ENCODE measurements around the gene EFHC1. TPM values are rescaled to one million over a fixed set of nuclear protein-coding genes. Genes with fewer than 3 reads are reported as not detected.

EFHC1 gene
- total and polyA plus RNA-seq, 2 experiments from 2014 or later, result 17.4 to 18.3 TPM

DNA sequence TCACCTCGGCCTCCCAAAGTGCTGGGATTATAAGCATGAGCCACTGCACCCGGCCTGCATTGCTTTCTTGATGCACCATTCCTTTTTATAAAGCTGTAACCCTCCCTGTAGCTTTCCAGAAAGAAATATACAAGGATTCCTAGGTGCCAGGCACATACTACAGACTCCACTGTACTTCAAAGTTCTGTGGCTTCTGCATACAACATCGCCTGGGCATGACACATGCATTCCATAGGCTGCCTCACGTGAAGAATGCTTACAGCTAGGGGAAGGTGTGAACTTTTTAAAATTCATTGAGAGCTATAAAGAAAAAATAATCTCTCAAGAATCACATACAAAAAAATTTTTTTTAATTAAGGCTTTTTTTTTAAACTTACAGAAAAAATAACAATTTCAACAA lies 106.5 kb downstream of the EFHC1 start:
- no peaks in the 10 kb centered on the region for H4K20me1 ChIP-seq (ENCODE audit: insufficient read depth, poor library complexity, severe bottlenecking)
- H2AFZ ChIP-seq, result no peak overlapping the region
- DNase-seq (ENCODE audit: low spot score), result no peak
- TF ChIP-seq, protein P1, sequence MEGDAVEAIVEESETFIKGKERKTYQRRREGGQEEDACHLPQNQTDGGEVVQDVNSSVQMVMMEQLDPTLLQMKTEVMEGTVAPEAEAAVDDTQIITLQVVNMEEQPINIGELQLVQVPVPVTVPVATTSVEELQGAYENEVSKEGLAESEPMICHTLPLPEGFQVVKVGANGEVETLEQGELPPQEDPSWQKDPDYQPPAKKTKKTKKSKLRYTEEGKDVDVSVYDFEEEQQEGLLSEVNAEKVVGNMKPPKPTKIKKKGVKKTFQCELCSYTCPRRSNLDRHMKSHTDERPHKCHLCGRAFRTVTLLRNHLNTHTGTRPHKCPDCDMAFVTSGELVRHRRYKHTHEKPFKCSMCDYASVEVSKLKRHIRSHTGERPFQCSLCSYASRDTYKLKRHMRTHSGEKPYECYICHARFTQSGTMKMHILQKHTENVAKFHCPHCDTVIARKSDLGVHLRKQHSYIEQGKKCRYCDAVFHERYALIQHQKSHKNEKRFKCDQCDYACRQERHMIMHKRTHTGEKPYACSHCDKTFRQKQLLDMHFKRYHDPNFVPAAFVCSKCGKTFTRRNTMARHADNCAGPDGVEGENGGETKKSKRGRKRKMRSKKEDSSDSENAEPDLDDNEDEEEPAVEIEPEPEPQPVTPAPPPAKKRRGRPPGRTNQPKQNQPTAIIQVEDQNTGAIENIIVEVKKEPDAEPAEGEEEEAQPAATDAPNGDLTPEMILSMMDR (IDR thresholded peaks at IDR 0.05; ENCODE audit: poor library complexity), result no peak
- no peak for TF ChIP-seq EZH2 (IDR thresholded peaks at IDR 0.05; ENCODE audit: borderline replicate concordance)
- no peak for TF ChIP-seq EZH2phosphoT487 (IDR thresholded peaks at IDR 0.05; ENCODE audit: low read depth, severe bottlenecking, unreplicated experiment)
- H3K4me1 ChIP-seq (ENCODE audit: insufficient read depth), result peaks cover 12% of the 10 kb centered on the region
- no peaks in the 10 kb centered on the region for H3K9me2 ChIP-seq (replicated peaks; ENCODE audit: insufficient read depth)
- H3K27ac ChIP-seq, result no peak overlapping the region
- H3K79me2 ChIP-seq, result peaks cover 48% of the 10 kb centered on the region
- H3K36me3 ChIP-seq (replicated peaks; ENCODE audit: insufficient read depth, low read depth), result no peaks in the 10 kb centered on the region
- H3K4me2 ChIP-seq, result no peak overlapping the region
- no peaks in the 10 kb centered on the region for H3K9me3 ChIP-seq (ENCODE audit: low read depth)
- WGBS (ENCODE audit: low lambda C conversion rate, missing lambda C conversion rate), result 93% methylated on average over 4 of the region's 4 CpGs
- H3K27me3 ChIP-seq, result no peaks in the 10 kb centered on the region
- H3K4me3 ChIP-seq, result no peak overlapping the region

DNA sequence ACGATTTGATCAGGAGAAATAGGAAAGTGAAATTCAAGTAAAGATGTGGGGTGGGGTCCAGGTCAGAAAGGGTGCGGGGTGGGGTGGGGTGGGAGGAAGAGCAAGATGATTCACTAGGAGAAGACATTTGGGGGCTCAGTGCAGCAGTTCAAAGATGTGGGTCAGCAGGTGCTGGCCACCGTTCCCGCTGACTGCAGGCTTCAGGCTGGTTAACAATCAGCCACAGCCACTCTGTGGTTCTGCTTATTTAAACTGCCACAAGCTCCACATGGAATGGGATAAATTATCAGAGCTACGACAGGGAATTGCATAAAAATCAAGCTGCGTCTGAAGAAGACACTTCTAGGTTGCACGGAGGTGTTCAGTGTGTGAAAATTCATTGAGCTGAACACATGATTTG lies 107.3 kb downstream of the EFHC1 start:
- H2AFZ ChIP-seq, result no peak overlapping the region
- H3K9me2 ChIP-seq (replicated peaks; ENCODE audit: insufficient read depth), result no peaks in the 10 kb centered on the region
- TF ChIP-seq, protein P1 (IDR thresholded peaks at IDR 0.05; ENCODE audit: poor library complexity), result no peak
- TF ChIP-seq EZH2 (IDR thresholded peaks at IDR 0.05; ENCODE audit: borderline replicate concordance) (no peak), EZH2phosphoT487 (IDR thresholded peaks at IDR 0.05; ENCODE audit: low read depth, severe bottlenecking, unreplicated experiment) (no peak)
- 87% methylated on average over 7 of the region's 7 CpGs for WGBS (ENCODE audit: low lambda C conversion rate, missing lambda C conversion rate)
- H3K9me3 ChIP-seq (ENCODE audit: low read depth), result no peaks in the 10 kb centered on the region
- peaks cover 4% of the 10 kb centered on the region for H3K4me1 ChIP-seq (ENCODE audit: insufficient read depth)
- no peak for DNase-seq (ENCODE audit: low spot score)
- H3K4me2 ChIP-seq, result no peak overlapping the region
- peaks cover 51% of the 10 kb centered on the region for H3K79me2 ChIP-seq
- H3K27ac ChIP-seq, result no peak overlapping the region
- H4K20me1 ChIP-seq (ENCODE audit: insufficient read depth, poor library complexity, severe bottlenecking), result no peaks in the 10 kb centered on the region
- H3K27me3 ChIP-seq, result no peaks in the 10 kb centered on the region
- no peaks in the 10 kb centered on the region for H3K36me3 ChIP-seq (replicated peaks; ENCODE audit: insufficient read depth, low read depth)
- H3K4me3 ChIP-seq, result no peak overlapping the region

DNA sequence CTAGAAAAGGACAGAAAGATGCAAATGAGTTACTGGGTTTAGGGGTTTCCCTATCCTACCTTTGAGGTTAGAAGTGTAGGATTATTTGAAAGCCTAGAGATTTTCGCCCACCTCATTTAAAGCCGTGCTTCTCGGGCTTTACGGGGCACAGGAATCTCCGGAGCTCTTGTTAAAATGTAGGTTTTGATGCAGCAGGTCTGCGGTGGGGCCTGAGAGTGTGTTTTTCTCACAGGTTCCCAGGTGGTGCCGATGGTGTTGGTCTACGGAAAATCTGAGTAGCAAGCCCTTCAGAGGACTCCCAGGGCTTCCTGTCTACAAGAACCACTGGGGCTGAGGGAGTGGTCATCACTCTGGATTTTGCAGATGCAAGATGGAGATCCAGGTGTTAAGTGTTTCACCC lies 109.2 kb downstream of the EFHC1 start:
- Histone ChIP-seq H3K4me1 (ENCODE audit: insufficient read depth) (no peaks in the 10 kb centered on the region), H4K20me1 (ENCODE audit: insufficient read depth, poor library complexity, severe bottlenecking) (no peaks in the 10 kb centered on the region), H3K4me3 (no peak overlapping the region), H3K4me2 (no peak overlapping the region), H3K79me2 (peaks cover 42% of the 10 kb centered on the region), H3K9me3 (ENCODE audit: low read depth) (no peaks in the 10 kb centered on the region), H3K36me3 (replicated peaks; ENCODE audit: insufficient read depth, low read depth) (no peaks in the 10 kb centered on the region), H3K27ac (no peak overlapping the region), H3K27me3 (no peaks in the 10 kb centered on the region), H2AFZ (no peak overlapping the region), H3K9me2 (replicated peaks; ENCODE audit: insufficient read depth) (no peaks in the 10 kb centered on the region)
- 87% methylated on average over 8 of the region's 8 CpGs for WGBS (ENCODE audit: low lambda C conversion rate, missing lambda C conversion rate)
- TF ChIP-seq, protein P1 (IDR thresholded peaks at IDR 0.05; ENCODE audit: poor library complexity), result no peak
- TF ChIP-seq EZH2 (IDR thresholded peaks at IDR 0.05; ENCODE audit: borderline replicate concordance) (no peak), EZH2phosphoT487 (IDR thresholded peaks at IDR 0.05; ENCODE audit: low read depth, severe bottlenecking, unreplicated experiment) (no peak)
- no peak for DNase-seq (ENCODE audit: low spot score)

DNA sequence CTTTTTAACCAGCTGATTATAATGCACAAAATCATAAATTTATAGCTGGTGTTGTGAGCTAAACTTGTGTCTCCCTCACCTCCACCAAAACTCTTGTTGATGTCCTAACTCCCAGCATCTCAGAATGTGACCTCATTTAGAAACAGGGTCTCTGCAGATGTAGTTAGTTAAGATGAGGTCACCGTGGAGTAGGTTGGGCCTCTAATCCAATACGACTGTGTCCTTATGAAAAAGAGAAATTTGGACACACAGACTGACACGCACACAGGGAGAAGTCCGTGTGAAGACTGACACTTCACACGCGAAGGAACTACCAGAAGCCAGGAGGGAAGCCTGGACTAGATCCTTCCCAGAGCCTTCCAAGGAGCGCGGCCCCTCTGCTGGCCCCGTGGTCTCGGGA lies 110.2 kb downstream of the EFHC1 start:
- no peaks in the 10 kb centered on the region for H3K9me3 ChIP-seq (ENCODE audit: low read depth)
- H3K4me2 ChIP-seq, result no peak overlapping the region
- H2AFZ ChIP-seq, result no peak overlapping the region
- H3K27me3 ChIP-seq, result no peaks in the 10 kb centered on the region
- no peaks in the 10 kb centered on the region for H3K9me2 ChIP-seq (replicated peaks; ENCODE audit: insufficient read depth)
- TF ChIP-seq EZH2 (IDR thresholded peaks at IDR 0.05; ENCODE audit: borderline replicate concordance) (no peak), EZH2phosphoT487 (IDR thresholded peaks at IDR 0.05; ENCODE audit: low read depth, severe bottlenecking, unreplicated experiment) (no peak)
- TF ChIP-seq, protein P1 (IDR thresholded peaks at IDR 0.05; ENCODE audit: poor library complexity), result no peak
- peaks cover 33% of the 10 kb centered on the region for H3K79me2 ChIP-seq
- no peak overlapping the region for H3K4me3 ChIP-seq
- 91% methylated on average over 10 of the region's 10 CpGs for WGBS (ENCODE audit: low lambda C conversion rate, missing lambda C conversion rate)
- no peak overlapping the region for H3K27ac ChIP-seq
- no peaks in the 10 kb centered on the region for H3K4me1 ChIP-seq (ENCODE audit: insufficient read depth)
- H3K36me3 ChIP-seq (replicated peaks; ENCODE audit: insufficient read depth, low read depth), result no peaks in the 10 kb centered on the region
- H4K20me1 ChIP-seq (ENCODE audit: insufficient read depth, poor library complexity, severe bottlenecking), result no peaks in the 10 kb centered on the region
- no peak for DNase-seq (ENCODE audit: low spot score)
